H9 (cell line): ENCODE data around the gene PCCA. TPM values are rescaled to one million over a fixed set of nuclear protein-coding genes. Genes with fewer than 3 reads are reported as not detected.

Experiments
- DNase-seq: peaks from one replicate; pipeline ENCODE4 v3.0.0-alpha.2; 2017
- H2AFZ ChIP-seq: one replicate; pipeline ENCODE4 v1.6.1; 2013; ENCODE audit warnings: mild to moderate bottlenecking, low read length, control low read depth, moderate library complexity
- H2AK5ac ChIP-seq: 2 replicates; pipeline ENCODE4 v1.6.1; 2013; ENCODE audit warnings: low read length, control low read depth, mixed read lengths; ENCODE audit not compliant: insufficient read length
- H2BK120ac ChIP-seq: one replicate; pipeline ENCODE4 v1.6.1; 2013; ENCODE audit warnings: low read depth, mild to moderate bottlenecking, low read length, control low read depth, inconsistent platforms; ENCODE audit not compliant: poor library complexity, severe bottlenecking
- H2BK12ac ChIP-seq: 2 replicates; pipeline ENCODE4 v1.6.1; 2013; ENCODE audit warnings: low read length, control low read depth, mixed read lengths, low read depth; ENCODE audit not compliant: insufficient read length
- H2BK15ac ChIP-seq: 2 replicates; pipeline ENCODE4 v1.6.1; 2013; ENCODE audit warnings: low read depth, low read length, control low read depth
- H2BK20ac ChIP-seq: one replicate; pipeline ENCODE4 v1.6.1; 2013; ENCODE audit warnings: low read depth, mild to moderate bottlenecking, low read length, control low read depth, inconsistent platforms; ENCODE audit not compliant: poor library complexity, severe bottlenecking
- H2BK5ac ChIP-seq: 2 replicates; pipeline ENCODE4 v1.6.1; 2013; ENCODE audit warnings: low read length, control low read depth, mixed read lengths; ENCODE audit not compliant: insufficient read length
- H3K14ac ChIP-seq: 2 replicates; pipeline ENCODE4 v1.6.1; 2013; ENCODE audit warnings: low read length, control low read depth; ENCODE audit not compliant: insufficient read depth
- H3K18ac ChIP-seq: 2 replicates; pipeline ENCODE4 v1.6.1; 2013; ENCODE audit warnings: low read depth, mild to moderate bottlenecking, mixed read lengths, low read length, control low read depth; ENCODE audit not compliant: insufficient read length
- H3K23ac ChIP-seq: 2 replicates; pipeline ENCODE4 v1.6.1; 2013; ENCODE audit warnings: low read length, control low read depth, mixed read lengths, low read depth; ENCODE audit not compliant: insufficient read length
- H3K23me2 ChIP-seq: 2 replicates; pipeline ENCODE4 v1.6.1; 2013; ENCODE audit warnings: low read depth, mild to moderate bottlenecking, mixed read lengths, low read length, control low read depth; ENCODE audit not compliant: insufficient read length, poor library complexity, severe bottlenecking
- H3K27ac ChIP-seq: 2 replicates; pipeline ENCODE4 v1.5.1; 2013; ENCODE audit warnings: low read length, control low read depth, mixed read lengths, low read depth; ENCODE audit not compliant: insufficient read length
- H3K27me3 ChIP-seq: 2 replicates; pipeline ENCODE4 v1.6.1; 2013; ENCODE audit warnings: low read length, control low read depth, inconsistent platforms; ENCODE audit not compliant: insufficient read depth
- H3K4ac ChIP-seq: 2 replicates; pipeline ENCODE4 v1.6.1; 2013; ENCODE audit warnings: low read depth, mild to moderate bottlenecking, control low read depth, inconsistent platforms, low read length, moderate library complexity
- H3K4me1 ChIP-seq: 2 replicates; pipeline ENCODE4 v1.6.1; 2013; ENCODE audit warnings: low read length, control low read depth, inconsistent platforms; ENCODE audit not compliant: insufficient read depth
- H3K4me2 ChIP-seq: 2 replicates; pipeline ENCODE4 v1.6.1; 2013; ENCODE audit warnings: low read length, control low read depth, mixed read lengths; ENCODE audit not compliant: insufficient read length, insufficient read depth
- H3K56ac ChIP-seq: 2 replicates; pipeline ENCODE4 v1.6.1; 2013; ENCODE audit warnings: low read depth, mild to moderate bottlenecking, mixed read lengths, low read length, control low read depth; ENCODE audit not compliant: insufficient read length
- H3K79me1 ChIP-seq: 2 replicates; pipeline ENCODE4 v1.6.1; 2013; ENCODE audit warnings: low read depth, mild to moderate bottlenecking, moderate library complexity, low read length, control low read depth, inconsistent platforms; ENCODE audit not compliant: insufficient read depth, poor library complexity, severe bottlenecking
- H3K79me2 ChIP-seq: 2 replicates; pipeline ENCODE4 v1.6.1; 2013; ENCODE audit warnings: low read length, control low read depth, inconsistent platforms; ENCODE audit not compliant: insufficient read depth
- H3K9ac ChIP-seq: 2 replicates; pipeline ENCODE4 v1.6.1; 2013; ENCODE audit warnings: low read length, control low read depth, mixed read lengths; ENCODE audit not compliant: insufficient read length; ENCODE audit errors: extremely low read depth
- H3K9me3 ChIP-seq: one replicate; pipeline ENCODE4 v1.6.1; 2013; ENCODE audit warnings: low read depth, low read length, inconsistent platforms; ENCODE audit not compliant: control insufficient read depth
- H3T11ph ChIP-seq: one replicate; pipeline ENCODE4 v1.6.1; 2013; ENCODE audit warnings: mild to moderate bottlenecking, low read length, control low read depth, inconsistent platforms
- H4K20me1 ChIP-seq: one replicate; pipeline ENCODE4 v1.6.1; 2013; ENCODE audit not compliant: control insufficient read depth, insufficient read length, insufficient read depth
- H4K5ac ChIP-seq: 2 replicates; pipeline ENCODE4 v1.6.1; 2013; ENCODE audit warnings: low read depth, mild to moderate bottlenecking, mixed read lengths, low read length, control low read depth; ENCODE audit not compliant: insufficient read length
- H4K8ac ChIP-seq: replicated peaks from 2 replicates; pipeline ENCODE4 v1.6.1; 2013; ENCODE audit warnings: low read length, control low read depth, mixed read lengths, low read depth; ENCODE audit not compliant: insufficient read length
- H4K91ac ChIP-seq: 2 replicates; pipeline ENCODE4 v1.6.1; 2013; ENCODE audit warnings: low read depth, mild to moderate bottlenecking, moderate library complexity, mixed read lengths, low read length, control low read depth; ENCODE audit not compliant: insufficient read length
- H3K27ac Mint-ChIP-seq, 3 experiments: 2 replicates in 2 of 3; 3 replicates in 1 of 3; pipeline ENCODE4 v1.8.0; 2020 to 2021; ENCODE audit warnings: mixed read lengths in 3 of 3, mild to moderate bottlenecking in 1 of 3, moderate library complexity in 1 of 3
- H3K27me3 Mint-ChIP-seq: 2 replicates; pipeline ENCODE4 v1.8.0; 2021; ENCODE audit warnings: low read depth, mild to moderate bottlenecking, moderate library complexity, mixed read lengths
- H3K36me3 Mint-ChIP-seq, 3 experiments: 2 replicates in 2 of 3; 3 replicates in 1 of 3; pipeline ENCODE4 v1.8.0; 2020 to 2021; ENCODE audit warnings: low read depth in 3 of 3, mixed read lengths in 3 of 3; ENCODE audit not compliant: insufficient read depth in 1 of 3
- H3K4me1 Mint-ChIP-seq, 2 experiments: 2 replicates each; pipeline ENCODE4 v1.8.0; 2020; ENCODE audit warnings: mixed read lengths in 2 of 2
- H3K4me3 Mint-ChIP-seq, 2 experiments: 2 replicates in 1 of 2; 3 replicates in 1 of 2; pipeline ENCODE4 v1.8.0; 2020 to 2021; ENCODE audit warnings: mild to moderate bottlenecking in 2 of 2, mixed read lengths in 2 of 2, moderate library complexity in 1 of 2
- H3K9me3 Mint-ChIP-seq, 2 experiments: 2 replicates in 1 of 2; 3 replicates in 1 of 2; pipeline ENCODE4 v1.8.0; 2020; ENCODE audit warnings: mild to moderate bottlenecking in 2 of 2, mixed read lengths in 2 of 2, moderate library complexity in 1 of 2
- WGBS: extraction: QIAGEN DNeasy Blood & Tissue Kit; methylation state at CpG from one replicate; pipeline ENCODE4 v1.1.7; 2013; ENCODE audit warnings: missing lambda C conversion rate, low lambda C conversion rate, mixed read lengths; ENCODE audit not compliant: insufficient read length; ENCODE audit errors: extremely low coverage; 5-methylcytosine and 5-hydroxymethylcytosine counted together
- total RNA-seq: library from RNA; stranded (reverse); gene quantifications from 2 replicates; pipeline ENCODE4 v1.2.1, GENCODE V29; 2021
- TF ChIP-seq, protein P1 (sequence below): fragments of 200-600 bp; sonication (generic); conservative IDR thresholded peaks from 3 replicates; pipeline ENCODE4 v1.8.0; 2021; ENCODE audit warnings: antibody characterized with exemption, mild to moderate bottlenecking

PCCA gene
- total RNA-seq, 1 experiment from 2014 or later, result 56.5 TPM

- H3K27me3 ChIP-seq, result no peaks in the 10 kb centered on the region
- H4K20me1 ChIP-seq, result peaks cover 2% of the 10 kb centered on the region
- H4K8ac ChIP-seq, result no peak overlapping the region
- H2BK5ac ChIP-seq, result no peak overlapping the region
- Mint-ChIP-seq H3K4me1 (peaks cover 31 to 44% of the 10 kb centered on the region in 2 experiments), H3K4me3 (no peak overlapping the region), H3K27ac (no peak overlapping the region), H3K36me3 (peaks cover 10 to 29% (median 20%) of the 10 kb centered on the region in 3 experiments; a peak in 6 of 7 replicates), H3K27me3 (peaks cover 1% of the 10 kb centered on the region; the same call in 1 of the 2 replicates), H3K9me3 (no peaks in the 10 kb centered on the region)
- no peak overlapping the region for H2BK15ac ChIP-seq
- H3K27ac ChIP-seq, result no peak overlapping the region
- H2AFZ ChIP-seq, result no peak overlapping the region
- no peaks in the 10 kb centered on the region for H3K79me2 ChIP-seq
- H3T11ph ChIP-seq, result no peak overlapping the region
- H4K91ac ChIP-seq, result no peak overlapping the region
- no peak overlapping the region; the same call in 1 of the 2 replicates for H3K14ac ChIP-seq
- TF ChIP-seq, protein P1, sequence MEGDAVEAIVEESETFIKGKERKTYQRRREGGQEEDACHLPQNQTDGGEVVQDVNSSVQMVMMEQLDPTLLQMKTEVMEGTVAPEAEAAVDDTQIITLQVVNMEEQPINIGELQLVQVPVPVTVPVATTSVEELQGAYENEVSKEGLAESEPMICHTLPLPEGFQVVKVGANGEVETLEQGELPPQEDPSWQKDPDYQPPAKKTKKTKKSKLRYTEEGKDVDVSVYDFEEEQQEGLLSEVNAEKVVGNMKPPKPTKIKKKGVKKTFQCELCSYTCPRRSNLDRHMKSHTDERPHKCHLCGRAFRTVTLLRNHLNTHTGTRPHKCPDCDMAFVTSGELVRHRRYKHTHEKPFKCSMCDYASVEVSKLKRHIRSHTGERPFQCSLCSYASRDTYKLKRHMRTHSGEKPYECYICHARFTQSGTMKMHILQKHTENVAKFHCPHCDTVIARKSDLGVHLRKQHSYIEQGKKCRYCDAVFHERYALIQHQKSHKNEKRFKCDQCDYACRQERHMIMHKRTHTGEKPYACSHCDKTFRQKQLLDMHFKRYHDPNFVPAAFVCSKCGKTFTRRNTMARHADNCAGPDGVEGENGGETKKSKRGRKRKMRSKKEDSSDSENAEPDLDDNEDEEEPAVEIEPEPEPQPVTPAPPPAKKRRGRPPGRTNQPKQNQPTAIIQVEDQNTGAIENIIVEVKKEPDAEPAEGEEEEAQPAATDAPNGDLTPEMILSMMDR, result no peak
- no peak overlapping the region for H2BK12ac ChIP-seq
- no CpG with 5 or more reads among the region's 9 CpGs for WGBS
- H2BK20ac ChIP-seq, result no peak overlapping the region
- no peak overlapping the region for H3K56ac ChIP-seq
- H4K5ac ChIP-seq, result no peak overlapping the region
- H3K4ac ChIP-seq, result no peak overlapping the region
- 0 out of 2 replicates have a peak, but pooled peaks cover 3% of the 10 kb centered on the region for H3K4me1 ChIP-seq
- no peak overlapping the region for H3K4me2 ChIP-seq
- no peak for DNase-seq
- H2BK120ac ChIP-seq, result no peak overlapping the region
- no peak overlapping the region for H2AK5ac ChIP-seq
- no peak overlapping the region for H3K18ac ChIP-seq
- no peak overlapping the region for H3K23ac ChIP-seq
- H3K23me2 ChIP-seq, result no peaks in the 10 kb centered on the region
- H3K79me1 ChIP-seq, result no peaks in the 10 kb centered on the region
- H3K9me3 ChIP-seq, result no peaks in the 10 kb centered on the region
- no peak overlapping the region for H3K9ac ChIP-seq
These were observed 439.5 kb downstream of the PCCA start for GRCh38 chr13:100528353-100528752.
